Measurements from ENCODE around the gene SPEG. TPM values are rescaled to one million over a fixed set of nuclear protein-coding genes. Genes with fewer than 3 reads are reported as not detected.

Gene SPEG
- total and polyA plus RNA-seq, 2 of the 13 experiments (the other 11 are each of a cell fraction or from before 2014, with no cell fraction given) = 0.18 to 0.24 TPM

GRCh38 chr2:219543596-219544358 is 109.1 kb downstream of the SPEG start, which contains the start of the genes CHPF and TMEM198 (continued):
- TF ChIP-seq ZBTB46 (CRISPR knock-in tag; IDR thresholded peaks at IDR 0.05; ENCODE audit: borderline replicate concordance) = no peak
- TF ChIP-seq ZNF615 (CRISPR knock-in tag; IDR thresholded peaks at IDR 0.05; ENCODE audit: borderline replicate concordance) = no peak
- TF ChIP-seq CBX1 (IDR thresholded peaks at IDR 0.05; ENCODE audit: low read depth) = peak; percentile 21
- TF ChIP-seq GZF1 (CRISPR knock-in tag; IDR thresholded peaks at IDR 0.05) = peak; percentile 22; the same call in 1 of the 2 replicates
- TF ChIP-seq ZBTB42 (CRISPR knock-in tag; IDR thresholded peaks at IDR 0.05) = no peak; the same call in 1 of the 2 replicates
- TF ChIP-seq USF2 (IDR thresholded peaks at IDR 0.05; ENCODE audit: low read depth, low read length) = no peak
- no peak for TF ChIP-seq USF2 (CRISPR knock-in tag; IDR thresholded peaks at IDR 0.05; ENCODE audit: borderline replicate concordance)
- peak; percentile 89; the same call in 1 of the 2 replicates for TF ChIP-seq NFAT5 (CRISPR knock-in tag; IDR thresholded peaks at IDR 0.05)
- peak; percentile 91 for TF ChIP-seq SPEN (CRISPR knock-in tag; IDR thresholded peaks at IDR 0.05; ENCODE audit: low read depth)
- TF ChIP-seq NCOA1 (CRISPR knock-in tag; IDR thresholded peaks at IDR 0.05) = peak; percentile 57; the same call in 1 of the 2 replicates
- peak; percentile 94 for TF ChIP-seq MED13 (CRISPR knock-in tag; IDR thresholded peaks at IDR 0.05)
- no peak for TF ChIP-seq ADNP (CRISPR knock-in tag; IDR thresholded peaks at IDR 0.05)
- no peak for TF ChIP-seq HMG20B (CRISPR knock-in tag; conservative IDR thresholded peaks at IDR 0.05)
- TF ChIP-seq ZNF225 (CRISPR knock-in tag; IDR thresholded peaks at IDR 0.05) = peak; percentile 66; the same call in 1 of the 2 replicates
- 0 out of 2 replicates have a peak, but pooled peaks have one; percentile 26 for TF ChIP-seq ZNF549 (CRISPR knock-in tag; IDR thresholded peaks at IDR 0.05)
- peak; percentile 87; the same call in 1 of the 2 replicates for TF ChIP-seq ZNF180 (CRISPR knock-in tag; IDR thresholded peaks at IDR 0.05; ENCODE audit: borderline replicate concordance, low read depth)
- peak; percentile 90 for TF ChIP-seq ISL2 (CRISPR knock-in tag; IDR thresholded peaks at IDR 0.05)
- TF ChIP-seq ZNF563 (CRISPR knock-in tag; IDR thresholded peaks at IDR 0.05) = peak; percentile 83; the same call in 1 of the 2 replicates
- TF ChIP-seq ZNF329 (CRISPR knock-in tag; IDR thresholded peaks at IDR 0.05; ENCODE audit: low read depth) = no peak
- peak; percentile 89 for TF ChIP-seq E2F1 (CRISPR knock-in tag; IDR thresholded peaks at IDR 0.05)
